OCI-LY1 (cell line): ENCODE measurements around the gene ESYT1.

ENCODE experiments used
- CTCF ChIP-seq: fragments of 200-600 bp; sonication (generic), shearing (Covaris generic); IDR thresholded peaks from 2 replicates; pipeline ENCODE4 v1.5.1; 2017; ENCODE audit warnings: mild to moderate bottlenecking, antibody characterized with exemption, low read length, moderate library complexity, mixed read lengths
- EZH2 ChIP-seq: fragments of 200-600 bp; sonication (generic), shearing (Covaris generic); IDR thresholded peaks from 2 replicates; pipeline ENCODE4 v1.8.0; 2017; ENCODE audit warnings: borderline replicate concordance, mixed run types, mild to moderate bottlenecking, antibody characterized with exemption, low read length, moderate library complexity, mixed read lengths

GRCh38 chr12:56192582-56192981 lies 64.5 kb downstream of the ESYT1 start:
- TF ChIP-seq CTCF, result no peak
- TF ChIP-seq EZH2, result no peak
